AG04450 (cell line): ENCODE results near the gene GCHFR. TPM values are rescaled to one million over a fixed set of nuclear protein-coding genes. Genes with fewer than 3 reads are reported as not detected.

Experiments
- CTCF ChIA-PET: fragments of 300-600, 350-600 bp; formaldehyde crosslinking; extraction: SDS; loops from one replicate; lab custom pipeline; 2022; ENCODE audit warnings: antibody characterized with exemption, inconsistent platforms; lab: Charles Lee
- POLR2A ChIA-PET: fragments of 350-600 bp; formaldehyde crosslinking; extraction: SDS; loops from one replicate; lab custom pipeline; 2021; ENCODE audit warnings: antibody characterized with exemption, inconsistent platforms; lab: Yijun Ruan, JAX
- DNase-seq: peaks from one replicate; pipeline ENCODE4 v3.0.0-alpha.2; 2011; ENCODE audit warnings: low read depth, low spot score
- H3K27ac ChIP-seq: one replicate; pipeline ENCODE4 v1.5.1; 2012; ENCODE audit warnings: low read depth, low read length, control low read depth
- H3K27me3 ChIP-seq: one replicate; pipeline ENCODE4 v1.6.0; 2012; ENCODE audit warnings: low read length; ENCODE audit not compliant: control insufficient read depth, insufficient read depth
- H3K4me3 ChIP-seq: 2 replicates; pipeline ENCODE4 v1.5.1; 2011; ENCODE audit warnings: mild to moderate bottlenecking, low read depth, low read length, control low read depth
- H3K9me3 ChIP-seq: 2 replicates; pipeline ENCODE4 v1.5.1; 2012; ENCODE audit warnings: low read length; ENCODE audit not compliant: control insufficient read depth, insufficient read depth
- polyA plus RNA-seq: library from polyadenylated mRNA; depleted of rRNA; stranded (reverse); fragments of >200 nt; gene quantifications from 2 replicates; pipeline ENCODE4 v1.2.3, GENCODE V29; 2011
- TF ChIP-seq, protein P1 (sequence below): IDR thresholded peaks from 2 replicates; pipeline ENCODE4 v1.5.1; 2011; ENCODE audit warnings: low read depth, low read length, control low read depth, inconsistent platforms

The GCHFR gene
- polyA plus RNA-seq, 1 experiment, result 4.2 TPM

- Histone ChIP-seq H3K27me3 (no peaks in the 10 kb centered on the region), H3K4me3 (no peak overlapping the region), H3K9me3 (no peaks in the 10 kb centered on the region; the same call in 1 of the 2 replicates), H3K27ac (no peak overlapping the region)
- DNase-seq, result no peak
- TF ChIP-seq, protein P1, sequence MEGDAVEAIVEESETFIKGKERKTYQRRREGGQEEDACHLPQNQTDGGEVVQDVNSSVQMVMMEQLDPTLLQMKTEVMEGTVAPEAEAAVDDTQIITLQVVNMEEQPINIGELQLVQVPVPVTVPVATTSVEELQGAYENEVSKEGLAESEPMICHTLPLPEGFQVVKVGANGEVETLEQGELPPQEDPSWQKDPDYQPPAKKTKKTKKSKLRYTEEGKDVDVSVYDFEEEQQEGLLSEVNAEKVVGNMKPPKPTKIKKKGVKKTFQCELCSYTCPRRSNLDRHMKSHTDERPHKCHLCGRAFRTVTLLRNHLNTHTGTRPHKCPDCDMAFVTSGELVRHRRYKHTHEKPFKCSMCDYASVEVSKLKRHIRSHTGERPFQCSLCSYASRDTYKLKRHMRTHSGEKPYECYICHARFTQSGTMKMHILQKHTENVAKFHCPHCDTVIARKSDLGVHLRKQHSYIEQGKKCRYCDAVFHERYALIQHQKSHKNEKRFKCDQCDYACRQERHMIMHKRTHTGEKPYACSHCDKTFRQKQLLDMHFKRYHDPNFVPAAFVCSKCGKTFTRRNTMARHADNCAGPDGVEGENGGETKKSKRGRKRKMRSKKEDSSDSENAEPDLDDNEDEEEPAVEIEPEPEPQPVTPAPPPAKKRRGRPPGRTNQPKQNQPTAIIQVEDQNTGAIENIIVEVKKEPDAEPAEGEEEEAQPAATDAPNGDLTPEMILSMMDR, result no peak
- ChIA-PET POLR2A (no interaction called here), CTCF (interaction anchor here (1.0 kb wide), 1 partner anchor 128 kb away, joined by 5 read pairs; the partner anchor contains the start of gene VPS18)
These were observed 2.4 kb downstream of the GCHFR start for GRCh38 chr15:40766194-40766815.

DNA sequence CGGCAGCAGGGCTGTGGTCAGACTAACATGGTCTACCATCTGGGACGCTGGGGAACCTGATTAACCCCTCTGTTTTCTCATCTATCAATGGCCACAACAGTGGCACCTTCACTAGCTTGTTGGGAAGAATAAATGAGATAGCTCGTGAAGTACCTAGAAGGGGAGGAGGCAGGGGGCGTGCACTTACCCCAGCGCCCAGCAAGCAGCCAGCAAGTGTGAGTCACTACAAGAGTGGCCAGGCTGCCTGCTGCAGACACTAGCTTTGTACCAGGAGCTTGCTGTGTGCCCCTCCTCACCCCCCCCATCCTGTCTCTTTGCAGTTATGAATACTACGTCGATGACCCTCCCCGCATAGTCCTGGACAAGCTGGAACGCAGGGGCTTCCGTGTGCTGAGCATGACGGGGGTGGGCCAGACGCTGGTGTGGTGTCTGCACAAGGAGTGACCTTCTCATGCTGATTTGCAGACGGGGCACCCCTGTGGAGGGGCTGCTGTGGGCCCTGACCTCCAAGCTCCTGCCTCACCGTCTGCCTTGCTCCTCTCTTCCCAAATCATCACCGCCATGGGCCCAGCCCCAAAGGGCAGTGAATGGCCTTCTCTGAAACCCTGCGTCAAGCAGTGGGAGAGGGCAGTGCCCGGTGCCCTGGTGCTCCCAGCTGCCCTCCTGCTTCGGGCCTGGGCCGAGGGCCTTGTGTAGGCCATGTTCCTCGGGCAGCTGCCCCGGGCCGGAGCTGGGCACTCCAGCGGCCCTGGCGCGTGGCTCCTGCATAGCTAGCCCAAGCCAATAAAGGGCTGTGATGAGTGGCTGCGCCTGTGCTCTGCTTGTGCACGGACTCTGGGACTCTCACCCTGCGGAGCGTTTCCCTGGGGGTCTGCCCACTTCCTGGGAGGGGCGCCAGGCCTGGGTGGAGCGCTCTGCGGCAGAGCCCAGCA lies 3.3 kb downstream of the GCHFR start:
- no peak for DNase-seq
- ChIA-PET POLR2A (no interaction called here), CTCF (interaction anchor here (1.0 kb wide), 1 partner anchor 127 kb away, joined by 5 read pairs; the partner anchor contains the start of gene VPS18)
- H3K9me3 ChIP-seq, result no peaks in the 10 kb centered on the region; the same call in 1 of the 2 replicates
- no peaks in the 10 kb centered on the region for H3K27me3 ChIP-seq
- TF ChIP-seq, protein P1, result no peak
- no peak overlapping the region for H3K4me3 ChIP-seq
- no peak overlapping the region for H3K27ac ChIP-seq

DNA sequence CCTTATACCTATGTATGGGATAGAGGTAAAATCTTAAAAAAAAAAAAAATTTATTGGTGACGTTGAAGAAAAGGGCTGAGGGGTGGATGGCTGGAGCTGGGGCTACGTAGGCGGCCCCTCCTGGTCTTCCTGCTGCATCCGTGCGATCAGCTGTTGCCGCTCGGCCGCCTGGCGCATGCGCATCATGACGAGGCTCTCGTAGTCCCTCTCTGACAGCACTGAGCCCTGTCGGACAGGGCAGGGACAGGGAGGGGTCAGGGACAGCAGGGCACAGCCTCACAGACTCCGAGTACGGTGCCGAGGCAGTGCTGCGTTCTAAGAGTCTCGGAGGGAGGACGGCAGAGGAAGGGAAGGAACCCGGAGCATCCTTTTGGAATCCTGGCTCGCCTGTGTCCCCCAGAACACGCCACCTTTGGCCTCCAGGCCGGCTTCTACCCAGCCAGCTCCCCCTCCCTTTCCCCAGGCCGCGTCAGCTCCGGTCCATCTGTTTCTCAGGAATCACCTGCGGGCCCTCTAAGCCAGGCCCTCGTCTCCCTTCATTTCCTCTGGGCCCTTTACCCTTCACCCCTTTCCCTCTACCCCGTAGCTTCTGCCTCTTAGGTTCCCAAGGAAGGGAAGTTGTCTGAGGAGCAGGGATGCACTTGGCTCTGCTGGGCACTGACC lies 4.1 kb downstream of the GCHFR start:
- Histone ChIP-seq H3K4me3 (no peak overlapping the region), H3K9me3 (no peaks in the 10 kb centered on the region; the same call in 1 of the 2 replicates), H3K27ac (no peak overlapping the region), H3K27me3 (no peaks in the 10 kb centered on the region)
- ChIA-PET POLR2A (no interaction called here), CTCF (no interaction called here)
- no peak for DNase-seq
- TF ChIP-seq, protein P1, result no peak

- CTCF ChIA-PET, result no interaction called here
- DNase-seq, result no peak
- no peak overlapping the region for H3K27ac ChIP-seq
- H3K4me3 ChIP-seq, result no peak overlapping the region
- no peaks in the 10 kb centered on the region; the same call in 1 of the 2 replicates for H3K9me3 ChIP-seq
- POLR2A ChIA-PET, result no interaction called here
- TF ChIP-seq, protein P1, result no peak
- no peaks in the 10 kb centered on the region for H3K27me3 ChIP-seq
These were observed 4.8 kb downstream of the GCHFR start for GRCh38 chr15:40768521-40769273.
